ENCODE measurements around the gene RFK. TPM values are rescaled to one million over a fixed set of nuclear protein-coding genes. Genes with fewer than 3 reads are reported as not detected.

The RFK gene
- total RNA-seq, 1 experiment from 2014 or later: 12.4 TPM

DNA sequence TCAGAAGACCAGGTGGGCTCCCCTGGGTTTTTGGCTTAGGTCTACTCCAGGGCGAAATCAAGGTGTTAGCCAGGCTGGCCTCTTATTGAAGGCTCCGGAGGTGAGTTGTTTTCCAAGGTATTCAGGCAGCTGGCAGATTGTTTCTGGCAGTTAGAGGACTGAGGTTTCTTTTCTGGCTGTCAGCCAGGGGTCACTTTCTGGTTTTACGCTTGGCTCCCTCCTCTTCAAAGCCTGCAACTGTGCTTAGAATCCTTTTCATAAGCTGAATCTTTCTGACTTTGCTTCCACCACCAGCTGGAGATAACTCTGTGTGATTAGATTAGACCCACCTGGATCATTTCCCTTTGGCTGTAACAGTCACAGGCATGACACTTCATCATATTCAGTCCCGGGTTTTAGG, 24.6 kb downstream of the RFK start:
- TF ChIP-seq, protein P1, sequence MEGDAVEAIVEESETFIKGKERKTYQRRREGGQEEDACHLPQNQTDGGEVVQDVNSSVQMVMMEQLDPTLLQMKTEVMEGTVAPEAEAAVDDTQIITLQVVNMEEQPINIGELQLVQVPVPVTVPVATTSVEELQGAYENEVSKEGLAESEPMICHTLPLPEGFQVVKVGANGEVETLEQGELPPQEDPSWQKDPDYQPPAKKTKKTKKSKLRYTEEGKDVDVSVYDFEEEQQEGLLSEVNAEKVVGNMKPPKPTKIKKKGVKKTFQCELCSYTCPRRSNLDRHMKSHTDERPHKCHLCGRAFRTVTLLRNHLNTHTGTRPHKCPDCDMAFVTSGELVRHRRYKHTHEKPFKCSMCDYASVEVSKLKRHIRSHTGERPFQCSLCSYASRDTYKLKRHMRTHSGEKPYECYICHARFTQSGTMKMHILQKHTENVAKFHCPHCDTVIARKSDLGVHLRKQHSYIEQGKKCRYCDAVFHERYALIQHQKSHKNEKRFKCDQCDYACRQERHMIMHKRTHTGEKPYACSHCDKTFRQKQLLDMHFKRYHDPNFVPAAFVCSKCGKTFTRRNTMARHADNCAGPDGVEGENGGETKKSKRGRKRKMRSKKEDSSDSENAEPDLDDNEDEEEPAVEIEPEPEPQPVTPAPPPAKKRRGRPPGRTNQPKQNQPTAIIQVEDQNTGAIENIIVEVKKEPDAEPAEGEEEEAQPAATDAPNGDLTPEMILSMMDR (IDR thresholded peaks at IDR 0.05; ENCODE audit: insufficient read depth in 1 of 2, low read depth in 1 of 2, low read length in 1 of 2, severe bottlenecking in 1 of 2, unreplicated experiment in 1 of 2): no peak
- H3K4me3 ChIP-seq (ENCODE audit: low read depth, low read length): no peak overlapping the region
- CTCF ChIA-PET: no interaction called here
- no peaks in the 10 kb centered on the region for H3K36me3 ChIP-seq (ENCODE audit: control insufficient read depth, insufficient read depth, low read length)
- no peak for DNase-seq
- no peak overlapping the region for H3K27ac Mint-ChIP-seq (ENCODE audit: unreplicated experiment)
- H3K4me1 ChIP-seq: peaks cover 18% of the 10 kb centered on the region
- no peaks in the 10 kb centered on the region for H3K27me3 Mint-ChIP-seq (ENCODE audit: insufficient read depth, unreplicated experiment)
- POLR2A ChIA-PET: no interaction called here
- no peaks in the 10 kb centered on the region for H3K9me3 Mint-ChIP-seq (ENCODE audit: unreplicated experiment)
- no peaks in the 10 kb centered on the region for H3K36me3 Mint-ChIP-seq (ENCODE audit: insufficient read depth, unreplicated experiment)
- intact Hi-C loops (cut with micrococcal nuclease; ENCODE audit: unreplicated experiment): no loop called here
- peaks cover 4% of the 10 kb centered on the region for H3K4me1 Mint-ChIP-seq (ENCODE audit: low read depth, unreplicated experiment)
- H3K9me3 ChIP-seq: no peaks in the 10 kb centered on the region
- H3K4me3 Mint-ChIP-seq (ENCODE audit: unreplicated experiment): no peak overlapping the region
- no peaks in the 10 kb centered on the region for H3K27me3 ChIP-seq (replicated peaks; ENCODE audit: control insufficient read depth, insufficient read depth, low read length)
- BruUV-seq (replicated peaks): no TSS peak

DNA sequence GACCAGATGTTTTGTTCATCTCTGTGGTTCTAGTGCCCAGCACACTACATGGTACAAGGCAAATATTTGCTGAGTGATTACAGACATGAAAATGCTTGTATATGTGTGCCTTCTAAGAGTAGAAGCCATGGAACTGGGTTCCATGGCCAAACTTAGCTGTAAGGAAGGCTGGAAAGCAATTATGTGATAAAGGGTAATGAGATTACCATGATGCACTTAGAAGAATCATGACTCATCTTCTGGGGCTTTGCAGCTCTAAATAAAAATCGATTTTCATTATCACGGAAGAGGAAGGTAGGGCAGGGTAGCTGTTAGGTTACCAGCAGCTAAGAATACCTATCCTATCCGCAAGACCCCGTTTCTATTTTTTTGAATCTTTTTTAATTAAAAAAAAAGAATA, 28.0 kb downstream of the RFK start:
- no peaks in the 10 kb centered on the region for H3K36me3 Mint-ChIP-seq (ENCODE audit: insufficient read depth, unreplicated experiment)
- no peak overlapping the region for H3K27ac Mint-ChIP-seq (ENCODE audit: unreplicated experiment)
- Histone ChIP-seq H3K36me3 (ENCODE audit: control insufficient read depth, insufficient read depth, low read length) (no peaks in the 10 kb centered on the region), H3K4me3 (ENCODE audit: low read depth, low read length) (no peak overlapping the region), H3K4me1 (peaks cover 22% of the 10 kb centered on the region), H3K9me3 (no peaks in the 10 kb centered on the region), H3K27me3 (replicated peaks; ENCODE audit: control insufficient read depth, insufficient read depth, low read length) (no peaks in the 10 kb centered on the region)
- TF ChIP-seq, protein P1 (IDR thresholded peaks at IDR 0.05; ENCODE audit: insufficient read depth in 1 of 2, low read depth in 1 of 2, low read length in 1 of 2, severe bottlenecking in 1 of 2, unreplicated experiment in 1 of 2): no peak
- H3K4me3 Mint-ChIP-seq (ENCODE audit: unreplicated experiment): no peak overlapping the region
- no peaks in the 10 kb centered on the region for H3K9me3 Mint-ChIP-seq (ENCODE audit: unreplicated experiment)
- H3K27me3 Mint-ChIP-seq (ENCODE audit: insufficient read depth, unreplicated experiment): no peaks in the 10 kb centered on the region
- H3K4me1 Mint-ChIP-seq (ENCODE audit: low read depth, unreplicated experiment): peaks cover 20% of the 10 kb centered on the region
- no peak for DNase-seq
- CTCF ChIA-PET: no interaction called here
- intact Hi-C loops (cut with micrococcal nuclease; ENCODE audit: unreplicated experiment): no loop called here
- POLR2A ChIA-PET: no interaction called here
- BruUV-seq (replicated peaks): no TSS peak

DNA sequence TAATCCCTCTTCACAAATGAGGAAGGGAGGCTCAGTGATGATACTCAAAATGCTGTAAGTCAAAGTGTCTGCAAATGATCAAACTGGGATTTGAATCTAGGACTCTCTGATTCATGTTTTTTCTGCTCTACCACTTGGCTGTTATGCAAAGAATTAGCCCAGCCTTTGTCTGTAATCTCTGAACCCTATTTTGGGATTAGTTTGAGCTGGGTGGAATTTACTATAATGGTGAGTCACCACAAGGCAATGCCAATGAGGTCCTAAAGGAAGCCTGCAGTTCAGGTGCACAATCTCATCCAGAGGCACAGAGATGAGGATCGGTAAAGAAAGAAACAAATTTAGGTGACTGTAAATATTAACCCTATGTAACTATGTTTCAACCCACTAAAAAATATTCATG, 29.2 kb downstream of the RFK start:
- no peaks in the 10 kb centered on the region for H3K36me3 Mint-ChIP-seq (ENCODE audit: insufficient read depth, unreplicated experiment)
- Histone ChIP-seq H3K9me3 (no peaks in the 10 kb centered on the region), H3K27me3 (replicated peaks; ENCODE audit: control insufficient read depth, insufficient read depth, low read length) (no peaks in the 10 kb centered on the region), H3K36me3 (ENCODE audit: control insufficient read depth, insufficient read depth, low read length) (no peaks in the 10 kb centered on the region), H3K4me1 (peaks cover 22% of the 10 kb centered on the region), H3K4me3 (ENCODE audit: low read depth, low read length) (no peak overlapping the region)
- POLR2A ChIA-PET: no interaction called here
- H3K27ac Mint-ChIP-seq (ENCODE audit: unreplicated experiment): no peak overlapping the region
- DNase-seq: peak; percentile 35 to 45
- TF ChIP-seq, protein P1 (IDR thresholded peaks at IDR 0.05; ENCODE audit: insufficient read depth in 1 of 2, low read depth in 1 of 2, low read length in 1 of 2, severe bottlenecking in 1 of 2, unreplicated experiment in 1 of 2): no peak
- no TSS peak for BruUV-seq (replicated peaks)
- no peaks in the 10 kb centered on the region for H3K9me3 Mint-ChIP-seq (ENCODE audit: unreplicated experiment)
- H3K27me3 Mint-ChIP-seq (ENCODE audit: insufficient read depth, unreplicated experiment): no peaks in the 10 kb centered on the region
- H3K4me1 Mint-ChIP-seq (ENCODE audit: low read depth, unreplicated experiment): peaks cover 20% of the 10 kb centered on the region
- peak overlapping the region; percentile 19 for H3K4me3 Mint-ChIP-seq (ENCODE audit: unreplicated experiment)
- CTCF ChIA-PET: no interaction called here
- intact Hi-C loops (cut with micrococcal nuclease; ENCODE audit: unreplicated experiment): loop anchor here (1.0 kb wide), 1 partner anchor 8 kb away; no protein-coding TSS in a partner anchor

Measured in Caco-2 (cell line).